CD4-positive, alpha-beta T cell treated with Interleukin-15 for 1 hour (primary cell): ENCODE measurements around the gene CHI3L2.

Experiments
- DNase-seq: peaks from one replicate; pipeline ENCODE4 v3.0.0-alpha.2; 2020

CHI3L2 gene

DNA sequence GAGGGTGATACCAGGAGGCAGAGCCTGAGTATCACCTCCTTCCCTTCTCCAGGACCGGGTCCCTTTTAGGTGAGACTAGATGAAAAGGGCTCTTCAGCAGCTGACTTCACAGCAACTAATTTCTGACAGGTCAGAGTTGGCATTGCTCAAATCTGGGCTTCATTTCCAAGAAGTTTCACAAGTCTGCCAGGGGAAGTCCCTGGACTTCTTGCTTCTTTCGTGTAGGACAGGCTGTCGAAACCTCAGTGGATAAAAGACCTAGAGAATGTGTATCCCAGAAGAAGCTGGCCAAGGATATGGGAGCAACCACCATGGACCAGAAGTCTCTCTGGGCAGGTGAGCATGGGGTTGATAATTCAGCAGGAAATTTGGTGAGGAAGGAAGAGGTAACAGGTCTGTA lies at the start of gene CHI3L2:
Gene CHI3L2 (plus strand): TSS at position 280 of the 400 bp plus-strand sequence. CDS start 17 bp downstream, at position 297.
- no peak for DNase-seq

GRCh38 chr1:111179968-111180533 lies 47.5 kb upstream of the CHI3L2 start:
- DNase-seq = no peak

- DNase-seq = no peak
Observed at GRCh38 chr1:111182052-111182451, 45.5 kb upstream of the CHI3L2 start.

GRCh38 chr1:111183308-111184069 lies 44.0 kb upstream of the CHI3L2 start:
- no peak for DNase-seq

DNA sequence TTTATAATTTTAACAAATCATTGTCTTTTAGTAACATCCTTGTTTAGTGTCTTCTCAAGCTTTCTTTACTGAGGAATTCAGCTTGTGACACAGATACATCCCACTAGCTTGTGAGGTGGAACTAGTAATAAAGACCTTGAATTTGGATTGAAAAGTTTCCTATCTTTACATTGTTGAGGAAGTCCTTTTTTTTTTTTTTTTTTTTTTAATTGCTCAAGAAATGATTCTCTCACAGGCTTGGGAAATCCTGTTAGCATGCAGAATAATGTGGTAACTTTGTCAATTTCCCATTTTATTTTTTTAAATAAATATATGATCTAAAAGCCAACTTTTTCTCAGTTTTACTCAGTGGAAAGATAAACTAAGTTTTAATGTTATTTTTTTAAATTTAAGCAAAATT lies 42.9 kb upstream of the CHI3L2 start:
- DNase-seq = no peak

GRCh38 chr1:111190931-111191451 lies 36.5 kb upstream of the CHI3L2 start:
- DNase-seq = no peak

DNA sequence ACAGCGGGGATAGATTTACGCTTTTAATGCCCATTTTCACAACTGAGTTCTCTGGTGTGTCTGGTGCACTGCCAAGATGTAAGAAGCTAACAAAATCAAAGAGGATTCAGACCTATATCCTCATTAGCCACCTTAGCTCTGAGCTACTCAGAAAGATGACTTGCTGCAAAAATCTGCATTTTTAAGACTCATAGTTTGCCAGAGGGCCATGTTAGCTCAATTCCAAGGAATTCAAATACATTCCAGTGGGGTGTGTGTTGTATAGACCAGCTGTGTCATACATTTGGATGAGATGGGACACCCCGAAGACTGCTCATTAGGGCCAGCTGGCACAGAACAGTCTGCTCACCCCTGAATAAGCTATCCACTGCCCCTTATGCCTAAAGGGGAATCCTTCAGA lies 36.0 kb upstream of the CHI3L2 start:
- no peak for DNase-seq

GRCh38 chr1:111192074-111192473 lies 35.4 kb upstream of the CHI3L2 start:
- no peak for DNase-seq

GRCh38 chr1:111192658-111193519 lies 34.6 kb upstream of the CHI3L2 start:
- peak; percentile 42 for DNase-seq

- DNase-seq = no peak
Observed at GRCh38 chr1:111193712-111194480, 33.6 kb upstream of the CHI3L2 start.

DNA sequence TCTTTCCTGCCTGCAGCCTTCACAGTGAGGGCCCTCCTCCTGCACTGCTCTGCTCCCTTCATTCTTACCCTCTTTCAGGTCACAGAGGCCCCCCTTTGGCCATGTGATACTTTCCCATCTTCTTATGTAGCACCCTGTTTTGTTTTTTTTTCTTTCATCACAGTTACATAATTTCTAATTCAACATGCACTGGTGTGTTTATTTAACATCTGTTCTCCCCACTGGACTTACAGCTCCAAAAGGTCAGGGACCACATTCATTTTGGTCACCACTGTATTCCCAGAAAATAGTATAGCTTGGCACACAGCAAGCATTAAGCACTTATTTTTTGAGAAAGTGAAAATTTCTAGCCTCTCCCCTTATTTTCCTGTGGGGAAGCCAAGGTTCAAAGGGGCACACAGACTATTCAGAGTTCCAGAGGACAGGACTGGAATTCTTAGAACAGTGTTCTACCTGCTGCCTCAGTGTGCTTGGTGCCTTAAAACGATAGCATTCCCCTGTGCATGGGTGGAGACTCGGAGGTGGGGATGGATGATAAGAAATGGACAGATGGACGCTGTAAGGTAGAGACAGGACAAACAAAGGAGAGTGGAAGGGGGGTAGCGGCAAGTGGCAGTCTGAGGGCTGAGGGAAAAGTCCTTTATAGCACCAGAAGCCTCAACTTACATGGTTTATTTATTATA lies 32.4 kb upstream of the CHI3L2 start:
- no peak for DNase-seq

DNA sequence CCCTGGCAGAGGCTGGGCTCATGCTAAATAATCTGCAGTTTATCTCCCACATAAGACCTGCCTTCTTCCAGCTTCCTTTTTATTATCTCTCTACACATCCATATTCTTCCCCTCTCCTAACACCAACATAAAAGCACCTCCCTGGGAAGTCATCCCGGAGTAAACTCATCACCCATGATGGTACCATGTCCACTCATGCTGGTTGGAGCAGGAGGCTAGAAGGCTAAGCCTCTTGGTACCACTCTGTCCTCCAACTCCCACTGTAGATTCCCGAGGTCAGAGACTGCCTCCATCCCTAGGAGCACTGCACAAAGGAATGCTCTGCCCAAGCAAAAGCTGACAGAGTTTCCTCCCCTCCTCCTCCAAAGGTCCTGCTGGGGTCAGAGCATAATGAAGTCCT lies 31.3 kb upstream of the CHI3L2 start:
- DNase-seq = no peak

GRCh38 chr1:111197598-111198284 lies 29.8 kb upstream of the CHI3L2 start:
- DNase-seq = peak; percentile 70

GRCh38 chr1:111198836-111199235 lies 28.7 kb upstream of the CHI3L2 start:
- no peak for DNase-seq

DNA sequence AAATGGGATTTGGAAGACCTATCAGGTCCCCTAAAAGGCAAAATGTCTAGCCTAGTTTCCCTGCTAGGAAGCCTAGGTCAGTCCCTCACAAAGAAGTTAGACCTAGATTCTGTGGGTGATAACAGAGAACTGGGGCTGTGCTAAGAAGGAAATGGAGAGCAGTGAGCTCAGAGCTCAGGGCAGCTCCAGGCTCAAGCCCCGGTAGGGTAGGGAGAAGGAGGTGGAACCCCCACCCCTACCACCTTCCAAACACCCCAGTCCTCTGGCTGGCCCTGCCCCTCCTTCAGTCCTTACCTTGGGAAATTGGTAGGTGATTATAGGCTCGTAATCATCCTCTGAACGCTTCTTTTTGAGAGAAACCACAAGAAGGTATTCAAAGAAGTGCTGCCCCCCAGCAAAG lies 28.2 kb upstream of the CHI3L2 start:
- DNase-seq = no peak

GRCh38 chr1:111199881-111200801 lies 27.4 kb upstream of the CHI3L2 start, which contains the start of gene DENND2D:
TSS of gene DENND2D (minus strand) at chr1:111200646. CDS start at chr1:111200459, 187 bp downstream.
- peak; percentile 71 for DNase-seq

- DNase-seq = no peak
Observed at GRCh38 chr1:111200802-111201161, 26.7 kb upstream of the CHI3L2 start.

GRCh38 chr1:111201275-111202090 lies 26.0 kb upstream of the CHI3L2 start:
- no peak for DNase-seq

DNA sequence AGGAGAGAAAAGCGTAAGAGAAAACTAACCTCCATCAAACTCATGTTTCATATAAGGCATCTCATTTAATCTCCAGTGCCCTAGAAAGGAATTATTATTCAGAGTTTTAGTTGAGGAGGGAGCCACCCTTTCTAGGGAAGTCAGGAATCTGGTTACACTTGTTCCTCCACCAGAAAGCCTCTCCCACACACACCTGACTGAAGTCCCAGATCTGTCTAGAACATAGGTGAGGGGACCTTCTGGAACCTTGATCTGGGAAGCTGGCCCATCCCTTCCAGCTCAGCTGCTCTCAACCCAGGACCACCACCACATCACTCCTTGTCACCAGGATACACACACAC lies 25.2 kb upstream of the CHI3L2 start:
- DNase-seq = no peak
